HG02852 (cell line): ENCODE measurements around the gene DNASE1L2.

Experiments
- ATAC-seq: cut with Tn5 transposase; IDR thresholded peaks from one replicate; pipeline ENCODE4 v1.9.1; 2021; ENCODE audit warnings: mild to moderate bottlenecking, moderate library complexity; ENCODE audit not compliant: unreplicated experiment

Gene DNASE1L2

GRCh38 chr16:2284001-2284770 lies 47.9 kb downstream of the DNASE1L2 start:
- ATAC-seq: no peak

GRCh38 chr16:2284797-2285576 lies 48.7 kb downstream of the DNASE1L2 start:
- ATAC-seq: no peak

GRCh38 chr16:2285731-2286191 lies 49.5 kb downstream of the DNASE1L2 start:
- no peak for ATAC-seq

- no peak for ATAC-seq
These were observed 50.3 kb downstream of the DNASE1L2 start for GRCh38 chr16:2286550-2286949.

GRCh38 chr16:2287916-2288547 lies 51.8 kb downstream of the DNASE1L2 start:
- ATAC-seq: no peak
